HL-60 (cell line): Measurements from ENCODE around the gene CCDC183.
"Not testable (repeated sequence)": the region's sequence is repeated elsewhere in the genome, so short reads cannot be mapped to it uniquely, and the experiment has no call there.

Experiments used
- CTCF ChIP-seq: IDR thresholded peaks from one replicate; pipeline ENCODE4 v1.5.1; 2011; ENCODE audit warnings: low read length, control low read depth, inconsistent platforms; ENCODE audit not compliant: insufficient read depth
- POLR2AphosphoS5 ChIP-seq: IDR thresholded peaks from 2 replicates; pipeline ENCODE4 v1.6.1; 2012; ENCODE audit warnings: low read depth
- REST ChIP-seq: IDR thresholded peaks from 2 replicates; pipeline ENCODE4 v1.6.1; 2012; ENCODE audit warnings: low read depth; ENCODE audit not compliant: insufficient replicate concordance
- SPI1 ChIP-seq: IDR thresholded peaks from 2 replicates; pipeline ENCODE4 v1.6.1; 2012; ENCODE audit warnings: low read depth, mild to moderate bottlenecking, borderline replicate concordance

- TF ChIP-seq CTCF, REST, POLR2AphosphoS5, SPI1: not testable (repeated sequence)
These were observed 40.6 kb upstream of the CCDC183 start for GRCh38 chr9:136755302-136756133.
